ENCODE data around the gene NMRK1.

DNA sequence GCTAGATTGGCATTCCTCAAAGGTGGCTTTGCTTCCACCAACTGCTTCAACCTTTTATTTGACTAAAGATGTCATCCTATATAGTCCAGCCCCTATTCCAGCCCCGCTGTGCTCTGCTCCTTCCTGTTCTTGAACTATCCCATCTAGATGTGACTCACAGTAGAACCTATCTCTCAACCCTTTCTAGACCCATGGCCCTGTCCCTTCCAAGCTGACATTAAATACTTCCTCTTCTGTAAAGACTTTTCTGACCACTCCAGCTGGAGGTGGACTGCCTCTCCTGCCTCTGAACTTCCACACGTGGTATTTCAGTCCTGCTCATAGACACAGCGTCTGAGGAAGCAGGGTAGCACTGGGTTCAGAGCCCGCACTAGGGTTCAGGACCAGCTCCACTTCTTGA, 32.7 kb upstream of the NMRK1 start:
- TF ChIP-seq, protein P1, sequence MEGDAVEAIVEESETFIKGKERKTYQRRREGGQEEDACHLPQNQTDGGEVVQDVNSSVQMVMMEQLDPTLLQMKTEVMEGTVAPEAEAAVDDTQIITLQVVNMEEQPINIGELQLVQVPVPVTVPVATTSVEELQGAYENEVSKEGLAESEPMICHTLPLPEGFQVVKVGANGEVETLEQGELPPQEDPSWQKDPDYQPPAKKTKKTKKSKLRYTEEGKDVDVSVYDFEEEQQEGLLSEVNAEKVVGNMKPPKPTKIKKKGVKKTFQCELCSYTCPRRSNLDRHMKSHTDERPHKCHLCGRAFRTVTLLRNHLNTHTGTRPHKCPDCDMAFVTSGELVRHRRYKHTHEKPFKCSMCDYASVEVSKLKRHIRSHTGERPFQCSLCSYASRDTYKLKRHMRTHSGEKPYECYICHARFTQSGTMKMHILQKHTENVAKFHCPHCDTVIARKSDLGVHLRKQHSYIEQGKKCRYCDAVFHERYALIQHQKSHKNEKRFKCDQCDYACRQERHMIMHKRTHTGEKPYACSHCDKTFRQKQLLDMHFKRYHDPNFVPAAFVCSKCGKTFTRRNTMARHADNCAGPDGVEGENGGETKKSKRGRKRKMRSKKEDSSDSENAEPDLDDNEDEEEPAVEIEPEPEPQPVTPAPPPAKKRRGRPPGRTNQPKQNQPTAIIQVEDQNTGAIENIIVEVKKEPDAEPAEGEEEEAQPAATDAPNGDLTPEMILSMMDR (IDR thresholded peaks at IDR 0.05 in 8 of 11, conservative IDR thresholded peaks at IDR 0.05 in 3 of 11): no peak
- no peak for TF ChIP-seq POLR2A (IDR thresholded peaks at IDR 0.05)

All from spleen (tissue), 7 donors.